Mesenchymal stem cell (in vitro differentiated cells and primary cell): ENCODE results near the gene NSG1.
A peak's percentile ranks its signal among the peaks of the same experiment; 100 is the strongest.

Experiments used
- DNase-seq: peaks from one replicate; pipeline ENCODE4 v3.0.0-alpha.2; 2013
- H2AFZ ChIP-seq: one replicate; pipeline ENCODE4 v1.6.1; 2013; ENCODE audit warnings: low read depth, mild to moderate bottlenecking, control low read depth, inconsistent platforms, low read length, moderate library complexity
- H2AK5ac ChIP-seq: 2 replicates; pipeline ENCODE4 v1.6.1; 2013; ENCODE audit warnings: low read length, moderate library complexity, mild to moderate bottlenecking, inconsistent platforms; ENCODE audit not compliant: severe bottlenecking
- H2BK120ac ChIP-seq: one replicate; pipeline ENCODE4 v1.6.1; 2013; ENCODE audit warnings: low read depth, mild to moderate bottlenecking, inconsistent platforms, low read length, moderate library complexity
- H2BK12ac ChIP-seq, 2 experiments: one replicate each; pipeline ENCODE4 v1.6.1; 2013; ENCODE audit warnings: inconsistent platforms in 2 of 2, low read length in 2 of 2, mild to moderate bottlenecking in 2 of 2, moderate library complexity in 2 of 2, control low read depth in 1 of 2
- H2BK15ac ChIP-seq: one replicate; pipeline ENCODE4 v1.6.1; 2013; ENCODE audit warnings: mild to moderate bottlenecking, low read depth, inconsistent platforms; ENCODE audit not compliant: poor library complexity, severe bottlenecking
- H2BK5ac ChIP-seq: 2 replicates; pipeline ENCODE4 v1.6.1; 2013; ENCODE audit warnings: low read depth, mild to moderate bottlenecking, low read length, control low read depth, inconsistent platforms; ENCODE audit not compliant: poor library complexity, severe bottlenecking
- H3K14ac ChIP-seq, 2 experiments: one replicate each; pipeline ENCODE4 v1.6.1; 2013; ENCODE audit warnings: inconsistent platforms in 2 of 2, low read length in 2 of 2, control low read depth in 1 of 2, mild to moderate bottlenecking in 1 of 2, moderate library complexity in 1 of 2
- H3K18ac ChIP-seq, 2 experiments: one replicate each; pipeline ENCODE4 v1.6.1; 2013; ENCODE audit warnings: inconsistent platforms in 2 of 2, low read length in 2 of 2, control low read depth in 1 of 2, low read depth in 1 of 2, mild to moderate bottlenecking in 1 of 2
- H3K23ac ChIP-seq, 2 experiments: one replicate each; pipeline ENCODE4 v1.6.1; 2013; ENCODE audit warnings: inconsistent platforms in 2 of 2, low read length in 2 of 2, mild to moderate bottlenecking in 2 of 2, moderate library complexity in 2 of 2, control low read depth in 1 of 2
- H3K27ac ChIP-seq: 2 replicates; pipeline ENCODE4 v1.5.1; 2013; ENCODE audit warnings: mild to moderate bottlenecking, moderate library complexity, low read length, control low read depth, inconsistent platforms; ENCODE audit not compliant: poor library complexity, severe bottlenecking
- H3K27me3 ChIP-seq, 2 experiments: 2 replicates each; pipeline versions ENCODE4 v1.6.1 to v1.7.0; 2013; ENCODE audit warnings: low read length in 2 of 2, mild to moderate bottlenecking in 2 of 2, moderate library complexity in 2 of 2, control low read depth in 1 of 2, inconsistent platforms in 1 of 2; ENCODE audit not compliant: control insufficient read depth in 1 of 2, insufficient read depth in 1 of 2
- H3K36me3 ChIP-seq, 2 experiments: 2 replicates each; pipeline versions ENCODE4 v1.6.1 to v1.7.0; 2013; ENCODE audit warnings: low read length in 2 of 2, control low read depth in 1 of 2, inconsistent platforms in 1 of 2, low read depth in 1 of 2, mild to moderate bottlenecking in 1 of 2; ENCODE audit not compliant: insufficient read depth in 2 of 2, control insufficient read depth in 1 of 2
- H3K4ac ChIP-seq, 2 experiments: one replicate each; pipeline ENCODE4 v1.6.1; 2013; ENCODE audit warnings: inconsistent platforms in 2 of 2, low read length in 2 of 2, mild to moderate bottlenecking in 2 of 2, moderate library complexity in 2 of 2, control low read depth in 1 of 2, low read depth in 1 of 2
- H3K4me1 ChIP-seq: 2 replicates; pipeline ENCODE4 v1.6.1; 2013; ENCODE audit warnings: low read depth, low read length, control low read depth; ENCODE audit not compliant: control insufficient read depth, insufficient read depth
- H3K4me2 ChIP-seq: 2 replicates; pipeline ENCODE4 v1.6.1; 2013; ENCODE audit warnings: low read length, mild to moderate bottlenecking, inconsistent platforms; ENCODE audit not compliant: poor library complexity, severe bottlenecking
- H3K4me3 ChIP-seq, 2 experiments: 2 replicates each; pipeline versions ENCODE4 v1.5.1 to v1.7.0; 2013; ENCODE audit warnings: low read length in 2 of 2, mild to moderate bottlenecking in 2 of 2, control low read depth in 1 of 2, low read depth in 1 of 2; ENCODE audit not compliant: insufficient read depth in 1 of 2
- H3K79me1 ChIP-seq: replicated peaks from 2 replicates; pipeline ENCODE4 v1.6.1; 2013; ENCODE audit warnings: mild to moderate bottlenecking, control low read depth, low read length, inconsistent platforms; ENCODE audit not compliant: poor library complexity, severe bottlenecking
- H3K9ac ChIP-seq: 2 replicates; pipeline ENCODE4 v1.7.0; 2013; ENCODE audit warnings: mild to moderate bottlenecking, low read length, moderate library complexity
- H3K9me3 ChIP-seq: 2 replicates; pipeline ENCODE4 v1.7.0; 2013; ENCODE audit warnings: mild to moderate bottlenecking, low read length; ENCODE audit not compliant: control insufficient read depth
- H4K8ac ChIP-seq: one replicate; pipeline ENCODE4 v1.6.1; 2013; ENCODE audit warnings: inconsistent platforms, mild to moderate bottlenecking, low read length, moderate library complexity
- H4K91ac ChIP-seq: one replicate; pipeline ENCODE4 v1.6.1; 2013; ENCODE audit warnings: mild to moderate bottlenecking, low read length, inconsistent platforms
- WGBS: methylation state at CpG from one replicate; pipeline ENCODE4 v1.1.7; 2013; ENCODE audit warnings: mixed read lengths; 5-methylcytosine and 5-hydroxymethylcytosine counted together

Gene NSG1

GRCh38 chr4:4415806-4416805 is 29.2 kb downstream of the NSG1 start:
- no peak overlapping the region for H4K91ac ChIP-seq
- H3K9me3 ChIP-seq = no peaks in the 10 kb centered on the region
- H3K4me2 ChIP-seq = no peak overlapping the region
- no peak overlapping the region for H3K27ac ChIP-seq
- H3K14ac ChIP-seq = no peak overlapping the region
- peaks cover 45 to 52% of the 10 kb centered on the region in 2 experiments for H3K36me3 ChIP-seq
- H2AK5ac ChIP-seq = no peak overlapping the region
- 92% methylated on average over 27 of the region's 27 CpGs for WGBS
- DNase-seq = no peak
- no peak overlapping the region for H3K9ac ChIP-seq
- H3K27me3 ChIP-seq = peaks cover 0 to 5% of the 10 kb centered on the region in 2 experiments
- no peaks in the 10 kb centered on the region for H3K4me1 ChIP-seq
- H2BK5ac ChIP-seq = no peak overlapping the region
- H3K18ac ChIP-seq = no peak overlapping the region
- no peak overlapping the region for H2BK15ac ChIP-seq
- no peaks in the 10 kb centered on the region for H3K79me1 ChIP-seq
- H2AFZ ChIP-seq = no peak overlapping the region
- H2BK12ac ChIP-seq = no peak overlapping the region
- H3K4me3 ChIP-seq = no peak overlapping the region
- no peak overlapping the region for H4K8ac ChIP-seq
- no peak overlapping the region for H3K23ac ChIP-seq
- H3K4ac ChIP-seq = no peak overlapping the region
- H2BK120ac ChIP-seq = no peak overlapping the region

- H2AK5ac ChIP-seq = no peak overlapping the region
- H3K4ac ChIP-seq = no peak overlapping the region
- H3K4me3 ChIP-seq = no peak overlapping the region
- H3K9me3 ChIP-seq = no peaks in the 10 kb centered on the region
- no peak overlapping the region for H2AFZ ChIP-seq
- peaks cover 52 to 60% of the 10 kb centered on the region in 2 experiments for H3K36me3 ChIP-seq
- H3K18ac ChIP-seq = no peak overlapping the region
- H3K9ac ChIP-seq = no peak overlapping the region
- peak overlapping the region in 1 of 2 experiments; percentile 23 for H3K23ac ChIP-seq
- H3K79me1 ChIP-seq = no peaks in the 10 kb centered on the region
- H2BK5ac ChIP-seq = no peak overlapping the region
- no peak overlapping the region for H2BK15ac ChIP-seq
- no peak overlapping the region for H4K8ac ChIP-seq
- no peak overlapping the region for H2BK120ac ChIP-seq
- H3K4me2 ChIP-seq = no peak overlapping the region
- no peak overlapping the region for H3K27ac ChIP-seq
- H4K91ac ChIP-seq = no peak overlapping the region
- peaks cover 0 to 5% of the 10 kb centered on the region in 2 experiments for H3K27me3 ChIP-seq
- no peak overlapping the region for H2BK12ac ChIP-seq
- DNase-seq = no peak
- H3K14ac ChIP-seq = no peak overlapping the region
- H3K4me1 ChIP-seq = no peaks in the 10 kb centered on the region
- 98% methylated on average over 11 of the region's 11 CpGs for WGBS
These were observed 30.1 kb downstream of the NSG1 start for GRCh38 chr4:4416981-4417380.

GRCh38 chr4:4417886-4418285 is 31.0 kb downstream of the NSG1 start:
- H4K8ac ChIP-seq = no peak overlapping the region
- H2AFZ ChIP-seq = no peak overlapping the region
- peaks cover 58 to 67% of the 10 kb centered on the region in 2 experiments for H3K36me3 ChIP-seq
- H3K4me3 ChIP-seq = no peak overlapping the region
- H2BK15ac ChIP-seq = no peak overlapping the region
- no peak overlapping the region for H4K91ac ChIP-seq
- H2BK5ac ChIP-seq = no peak overlapping the region
- no peak overlapping the region for H3K27ac ChIP-seq
- no peak overlapping the region for H3K23ac ChIP-seq
- no peaks in the 10 kb centered on the region for H3K9me3 ChIP-seq
- no peak overlapping the region for H2BK120ac ChIP-seq
- no peaks in the 10 kb centered on the region for H3K4me1 ChIP-seq
- DNase-seq = no peak
- WGBS = 89% methylated on average over 3 of the region's 7 CpGs
- H2BK12ac ChIP-seq = no peak overlapping the region
- no peak overlapping the region for H2AK5ac ChIP-seq
- no peak overlapping the region for H3K9ac ChIP-seq
- H3K4ac ChIP-seq = no peak overlapping the region
- no peak overlapping the region for H3K14ac ChIP-seq
- H3K79me1 ChIP-seq = no peaks in the 10 kb centered on the region
- no peak overlapping the region for H3K18ac ChIP-seq
- H3K4me2 ChIP-seq = no peak overlapping the region
- H3K27me3 ChIP-seq = peaks cover 0 to 2% of the 10 kb centered on the region in 2 experiments

- Histone ChIP-seq H3K14ac (no peak overlapping the region), H3K27me3 (no peaks in the 10 kb centered on the region), H3K4me1 (no peaks in the 10 kb centered on the region), H2BK5ac (no peak overlapping the region), H3K18ac (no peak overlapping the region), H3K9me3 (no peaks in the 10 kb centered on the region), H2BK15ac (no peak overlapping the region), H3K27ac (no peak overlapping the region), H4K8ac (no peak overlapping the region), H3K4me2 (no peak overlapping the region), H3K9ac (no peak overlapping the region), H3K79me1 (no peaks in the 10 kb centered on the region), H3K23ac (no peak overlapping the region), H2AFZ (no peak overlapping the region), H3K4ac (no peak overlapping the region), H2BK120ac (no peak overlapping the region), H3K36me3 (peaks cover 65 to 77% of the 10 kb centered on the region in 2 experiments), H2AK5ac (no peak overlapping the region), H4K91ac (no peak overlapping the region), H2BK12ac (no peak overlapping the region), H3K4me3 (no peak overlapping the region)
- 95% methylated on average over 19 of the region's 19 CpGs for WGBS
- no peak for DNase-seq
These were observed 31.9 kb downstream of the NSG1 start for GRCh38 chr4:4418676-4419390.
